ENCODE results near the gene USP17L10.
"Not testable (repeated sequence)": the region's sequence is repeated elsewhere in the genome, so short reads cannot be mapped to it uniquely, and the experiment has no call there.

Gene USP17L10, protein sequence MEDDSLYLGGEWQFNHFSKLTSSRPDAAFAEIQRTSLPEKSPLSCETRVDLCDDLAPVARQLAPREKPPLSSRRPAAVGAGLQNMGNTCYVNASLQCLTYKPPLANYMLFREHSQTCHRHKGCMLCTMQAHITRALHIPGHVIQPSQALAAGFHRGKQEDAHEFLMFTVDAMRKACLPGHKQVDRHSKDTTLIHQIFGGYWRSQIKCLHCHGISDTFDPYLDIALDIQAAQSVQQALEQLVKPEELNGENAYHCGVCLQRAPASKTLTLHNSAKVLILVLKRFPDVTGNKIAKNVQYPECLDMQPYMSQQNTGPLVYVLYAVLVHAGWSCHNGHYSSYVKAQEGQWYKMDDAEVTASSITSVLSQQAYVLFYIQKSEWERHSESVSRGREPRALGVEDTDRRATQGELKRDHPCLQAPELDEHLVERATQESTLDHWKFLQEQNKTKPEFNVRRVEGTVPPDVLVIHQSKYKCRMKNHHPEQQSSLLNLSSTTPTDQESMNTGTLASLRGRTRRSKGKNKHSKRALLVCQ

DNA sequence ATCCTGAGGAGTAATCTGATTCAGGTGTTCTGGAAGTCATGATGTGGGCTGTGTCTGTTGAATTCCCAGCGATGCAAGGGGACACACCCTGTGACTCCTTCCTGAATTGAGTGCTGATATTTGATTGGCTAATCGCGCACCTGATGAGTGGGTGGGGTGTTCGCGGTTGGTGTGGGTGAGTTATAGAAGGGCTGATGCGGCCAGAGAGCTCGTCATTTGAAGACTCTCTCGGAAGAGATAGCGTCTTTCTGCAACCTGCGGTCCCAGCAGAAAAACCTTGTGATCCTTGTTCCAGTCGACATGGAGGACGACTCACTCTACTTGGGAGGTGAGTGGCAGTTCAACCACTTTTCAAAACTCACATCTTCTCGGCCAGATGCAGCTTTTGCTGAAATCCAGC lies at the start of gene USP17L10:
USP17L10 (plus strand) TSS at position 301 of the 400 bp plus-strand sequence; CDS start at position 301, 0 bp downstream.
- H3K9me3 ChIP-seq (ENCODE audit: insufficient read depth, low read depth, low read length); H3F3A ChIP-seq (ENCODE audit: low read depth); H2AFZ ChIP-seq (ENCODE audit: low read length); H3K9ac ChIP-seq (ENCODE audit: low read depth, low read length, poor library complexity, severe bottlenecking); H3K4me3 ChIP-seq (ENCODE audit: low read length, poor library complexity, severe bottlenecking); H3K4me2 ChIP-seq (ENCODE audit: low read depth, low read length, poor library complexity, severe bottlenecking); H4K20me1 ChIP-seq (ENCODE audit: insufficient read depth, low read length, poor library complexity, severe bottlenecking); H3K4me1 ChIP-seq (ENCODE audit: insufficient read depth, low read length, poor library complexity, severe bottlenecking); H3K36me3 ChIP-seq (ENCODE audit: insufficient read depth, low read length); H3K9me2 ChIP-seq (replicated peaks; ENCODE audit: low read depth, low read length); H3K27me3 ChIP-seq (ENCODE audit: insufficient read depth, low read length, poor library complexity, severe bottlenecking); H3K79me2 ChIP-seq (ENCODE audit: insufficient read depth, low read length): not testable (repeated sequence)

DNA sequence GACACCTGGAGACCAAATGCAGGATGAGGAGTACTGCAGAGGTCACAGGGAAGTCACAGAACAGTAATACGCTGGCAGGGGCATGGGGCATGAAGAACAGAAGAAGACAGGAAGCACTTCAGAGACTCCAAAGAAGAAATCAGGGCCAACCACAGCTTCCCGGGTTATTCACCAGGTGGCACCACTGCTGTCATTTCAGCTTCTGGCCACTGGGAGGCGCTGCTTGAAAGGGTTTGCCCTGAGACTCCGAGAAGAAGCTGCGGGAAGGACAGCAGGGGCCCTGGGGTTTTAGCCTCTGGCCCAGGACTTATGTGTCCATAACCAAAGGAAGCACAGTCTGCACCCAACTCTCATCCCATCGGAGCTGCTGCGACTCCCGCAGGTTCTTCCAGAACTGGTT lies 44.5 kb upstream of the USP17L10 start:
- not testable (repeated sequence) for H3K36me3 ChIP-seq (ENCODE audit: insufficient read depth, low read length); H3K9ac ChIP-seq (ENCODE audit: low read depth, low read length, poor library complexity, severe bottlenecking); H3K9me2 ChIP-seq (replicated peaks; ENCODE audit: low read depth, low read length); H3K4me1 ChIP-seq (ENCODE audit: insufficient read depth, low read length, poor library complexity, severe bottlenecking); H2AFZ ChIP-seq (ENCODE audit: low read length); H3K4me2 ChIP-seq (ENCODE audit: low read depth, low read length, poor library complexity, severe bottlenecking); H3K27me3 ChIP-seq (ENCODE audit: insufficient read depth, low read length, poor library complexity, severe bottlenecking); H4K20me1 ChIP-seq (ENCODE audit: insufficient read depth, low read length, poor library complexity, severe bottlenecking); H3K4me3 ChIP-seq (ENCODE audit: low read length, poor library complexity, severe bottlenecking); H3K79me2 ChIP-seq (ENCODE audit: insufficient read depth, low read length); H3F3A ChIP-seq (ENCODE audit: low read depth); H3K9me3 ChIP-seq (ENCODE audit: insufficient read depth, low read depth, low read length)

DNA sequence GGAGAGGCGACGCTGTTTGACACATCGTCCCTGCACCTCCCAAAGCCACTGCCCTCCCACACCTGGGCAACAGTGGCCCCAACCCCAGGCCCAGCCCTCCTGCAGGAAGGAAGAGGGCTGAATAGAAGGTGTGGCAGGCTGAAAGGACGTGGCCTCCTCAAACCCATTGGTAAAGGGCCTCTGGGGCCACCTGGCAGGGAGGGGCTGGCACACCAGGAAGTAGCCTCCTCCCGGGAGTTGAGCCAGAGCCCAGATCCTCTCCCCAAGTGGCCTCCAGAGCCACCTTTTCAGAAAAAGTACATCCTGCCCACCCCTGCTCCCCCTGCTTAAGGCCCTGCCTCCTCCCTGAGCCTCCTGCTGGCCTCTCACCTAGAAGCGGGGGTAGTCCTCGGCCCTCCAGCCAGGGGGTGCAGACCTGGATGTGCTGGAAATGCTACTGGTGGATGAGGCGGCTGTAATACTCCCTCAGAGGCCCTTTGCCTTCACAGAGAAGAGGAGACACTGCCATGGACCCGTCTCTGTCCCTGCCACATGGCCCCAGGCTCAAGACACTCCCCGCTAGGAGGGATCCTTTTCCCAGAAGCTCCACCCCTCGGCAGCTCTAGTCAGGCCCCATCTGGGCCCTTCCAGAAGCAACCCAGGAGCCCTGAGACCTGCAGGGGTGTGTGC lies 40.5 kb upstream of the USP17L10 start, which contains the start of gene FAM90A26:
FAM90A26 (plus strand) TSS at position 619 of the 669 bp plus-strand sequence. CDS start 2,764 bp downstream, outside the sequence.
- not testable (repeated sequence) for H4K20me1 ChIP-seq (ENCODE audit: insufficient read depth, low read length, poor library complexity, severe bottlenecking); H3K4me2 ChIP-seq (ENCODE audit: low read depth, low read length, poor library complexity, severe bottlenecking); H3K9ac ChIP-seq (ENCODE audit: low read depth, low read length, poor library complexity, severe bottlenecking); H3K79me2 ChIP-seq (ENCODE audit: insufficient read depth, low read length); H3K9me3 ChIP-seq (ENCODE audit: insufficient read depth, low read depth, low read length); H3K4me3 ChIP-seq (ENCODE audit: low read length, poor library complexity, severe bottlenecking); H3K36me3 ChIP-seq (ENCODE audit: insufficient read depth, low read length); H3K27me3 ChIP-seq (ENCODE audit: insufficient read depth, low read length, poor library complexity, severe bottlenecking); H2AFZ ChIP-seq (ENCODE audit: low read length); H3F3A ChIP-seq (ENCODE audit: low read depth); H3K4me1 ChIP-seq (ENCODE audit: insufficient read depth, low read length, poor library complexity, severe bottlenecking); H3K9me2 ChIP-seq (replicated peaks; ENCODE audit: low read depth, low read length)

DNA sequence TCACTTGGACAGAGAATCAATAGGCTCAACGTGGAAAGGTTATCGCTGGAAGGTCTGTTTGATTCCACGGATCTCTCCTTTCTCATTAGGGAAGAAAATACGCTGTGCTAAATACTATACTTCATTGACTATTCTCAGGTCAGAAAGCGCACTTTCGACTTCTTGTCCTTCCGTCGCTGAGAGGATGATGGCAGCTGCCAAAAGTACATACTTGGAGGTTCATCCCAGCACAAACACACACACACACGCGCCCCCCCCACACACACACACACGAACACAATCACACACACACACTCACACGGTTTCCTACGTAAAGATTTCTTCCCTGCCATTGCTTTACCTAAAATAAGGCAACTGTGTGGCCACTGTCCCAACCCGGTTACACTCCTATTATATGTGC lies 4.2 kb downstream of the USP17L10 start:
- H3K36me3 ChIP-seq (ENCODE audit: insufficient read depth, low read length); H2AFZ ChIP-seq (ENCODE audit: low read length); H3K9me2 ChIP-seq (replicated peaks; ENCODE audit: low read depth, low read length); H3K27me3 ChIP-seq (ENCODE audit: insufficient read depth, low read length, poor library complexity, severe bottlenecking); H4K20me1 ChIP-seq (ENCODE audit: insufficient read depth, low read length, poor library complexity, severe bottlenecking); H3K9ac ChIP-seq (ENCODE audit: low read depth, low read length, poor library complexity, severe bottlenecking); H3K79me2 ChIP-seq (ENCODE audit: insufficient read depth, low read length); H3K4me1 ChIP-seq (ENCODE audit: insufficient read depth, low read length, poor library complexity, severe bottlenecking); H3K4me3 ChIP-seq (ENCODE audit: low read length, poor library complexity, severe bottlenecking); H3K4me2 ChIP-seq (ENCODE audit: low read depth, low read length, poor library complexity, severe bottlenecking); H3F3A ChIP-seq (ENCODE audit: low read depth); H3K9me3 ChIP-seq (ENCODE audit: insufficient read depth, low read depth, low read length): not testable (repeated sequence)

DNA sequence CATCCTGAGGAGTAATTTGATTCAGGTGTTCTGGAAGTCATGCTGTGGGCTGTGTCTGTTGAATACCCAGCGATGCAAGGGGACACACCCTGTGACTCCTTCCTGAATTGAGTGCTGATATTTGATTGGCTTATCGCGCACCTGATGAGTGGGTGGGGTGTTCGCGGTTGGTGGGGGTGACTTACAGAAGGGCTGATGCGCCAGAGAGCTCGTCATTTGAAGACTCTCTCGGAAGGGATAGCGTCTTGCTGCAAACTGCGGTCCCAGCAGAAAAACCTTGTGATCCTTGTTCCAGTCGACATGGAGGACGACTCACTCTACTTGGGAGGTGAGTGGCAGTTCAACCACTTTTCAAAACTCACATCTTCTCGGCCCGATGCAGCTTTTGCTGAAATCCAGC lies 4.6 kb downstream of the USP17L10 start, which contains the start of gene USP17L11:
USP17L11 (plus strand) TSS at position 301 of the 400 bp plus-strand sequence; CDS start at position 301, 0 bp downstream.
- not testable (repeated sequence) for H4K20me1 ChIP-seq (ENCODE audit: insufficient read depth, low read length, poor library complexity, severe bottlenecking); H3K4me3 ChIP-seq (ENCODE audit: low read length, poor library complexity, severe bottlenecking); H3K9me2 ChIP-seq (replicated peaks; ENCODE audit: low read depth, low read length); H3K9ac ChIP-seq (ENCODE audit: low read depth, low read length, poor library complexity, severe bottlenecking); H3K9me3 ChIP-seq (ENCODE audit: insufficient read depth, low read depth, low read length); H2AFZ ChIP-seq (ENCODE audit: low read length); H3K4me2 ChIP-seq (ENCODE audit: low read depth, low read length, poor library complexity, severe bottlenecking); H3F3A ChIP-seq (ENCODE audit: low read depth); H3K27me3 ChIP-seq (ENCODE audit: insufficient read depth, low read length, poor library complexity, severe bottlenecking); H3K4me1 ChIP-seq (ENCODE audit: insufficient read depth, low read length, poor library complexity, severe bottlenecking); H3K36me3 ChIP-seq (ENCODE audit: insufficient read depth, low read length); H3K79me2 ChIP-seq (ENCODE audit: insufficient read depth, low read length)

DNA sequence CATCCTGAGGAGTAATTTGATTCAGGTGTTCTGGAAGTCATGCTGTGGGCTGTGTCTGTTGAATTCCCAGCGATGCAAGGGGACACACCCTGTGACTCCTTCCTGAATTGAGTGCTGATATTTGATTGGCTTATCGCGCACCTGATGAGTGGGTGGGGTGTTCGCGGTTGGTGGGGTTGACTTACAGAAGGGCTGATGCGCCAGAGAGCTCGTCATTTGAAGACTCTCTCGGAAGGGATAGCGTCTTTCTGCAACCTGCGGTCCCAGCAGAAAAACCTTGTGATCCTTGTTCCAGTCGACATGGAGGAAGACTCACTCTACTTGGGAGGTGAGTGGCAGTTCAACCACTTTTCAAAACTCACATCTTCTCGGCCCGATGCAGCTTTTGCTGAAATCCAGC lies 9.4 kb downstream of the USP17L10 start, which contains the start of gene USP17L12:
USP17L12 (plus strand) TSS at position 301 of the 400 bp plus-strand sequence; CDS start at position 301, 0 bp downstream.
- H3K27me3 ChIP-seq (ENCODE audit: insufficient read depth, low read length, poor library complexity, severe bottlenecking); H3K4me3 ChIP-seq (ENCODE audit: low read length, poor library complexity, severe bottlenecking); H3K79me2 ChIP-seq (ENCODE audit: insufficient read depth, low read length); H3K4me1 ChIP-seq (ENCODE audit: insufficient read depth, low read length, poor library complexity, severe bottlenecking); H2AFZ ChIP-seq (ENCODE audit: low read length); H3K9ac ChIP-seq (ENCODE audit: low read depth, low read length, poor library complexity, severe bottlenecking); H4K20me1 ChIP-seq (ENCODE audit: insufficient read depth, low read length, poor library complexity, severe bottlenecking); H3K9me3 ChIP-seq (ENCODE audit: insufficient read depth, low read depth, low read length); H3K4me2 ChIP-seq (ENCODE audit: low read depth, low read length, poor library complexity, severe bottlenecking); H3K9me2 ChIP-seq (replicated peaks; ENCODE audit: low read depth, low read length); H3K36me3 ChIP-seq (ENCODE audit: insufficient read depth, low read length); H3F3A ChIP-seq (ENCODE audit: low read depth): not testable (repeated sequence)

DNA sequence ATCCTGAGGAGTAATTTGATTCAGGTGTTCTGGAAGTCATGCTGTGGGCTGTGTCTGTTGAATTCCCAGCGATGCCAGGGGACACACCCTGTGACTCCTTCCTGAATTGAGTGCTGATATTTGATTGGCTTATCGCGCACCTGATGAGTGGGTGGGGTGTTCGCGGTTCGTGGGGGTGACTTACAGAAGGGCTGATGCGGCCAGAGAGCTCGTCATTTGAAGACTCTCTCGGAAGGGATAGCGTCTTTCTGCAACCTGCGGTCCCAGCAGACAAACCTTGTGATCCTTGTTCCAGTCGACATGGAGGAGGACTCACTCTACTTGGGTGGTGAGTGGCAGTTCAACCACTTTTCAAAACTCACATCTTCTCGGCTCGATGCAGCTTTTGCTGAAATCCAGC lies 14.1 kb downstream of the USP17L10 start, which contains the start of gene USP17L13:
USP17L13 (plus strand) TSS at position 301 of the 400 bp plus-strand sequence; CDS start at position 301, 0 bp downstream.
- not testable (repeated sequence) for H3K9ac ChIP-seq (ENCODE audit: low read depth, low read length, poor library complexity, severe bottlenecking); H3K36me3 ChIP-seq (ENCODE audit: insufficient read depth, low read length); H3K9me3 ChIP-seq (ENCODE audit: insufficient read depth, low read depth, low read length); H2AFZ ChIP-seq (ENCODE audit: low read length); H3K4me2 ChIP-seq (ENCODE audit: low read depth, low read length, poor library complexity, severe bottlenecking); H3F3A ChIP-seq (ENCODE audit: low read depth); H3K79me2 ChIP-seq (ENCODE audit: insufficient read depth, low read length); H3K9me2 ChIP-seq (replicated peaks; ENCODE audit: low read depth, low read length); H3K4me1 ChIP-seq (ENCODE audit: insufficient read depth, low read length, poor library complexity, severe bottlenecking); H4K20me1 ChIP-seq (ENCODE audit: insufficient read depth, low read length, poor library complexity, severe bottlenecking); H3K27me3 ChIP-seq (ENCODE audit: insufficient read depth, low read length, poor library complexity, severe bottlenecking); H3K4me3 ChIP-seq (ENCODE audit: low read length, poor library complexity, severe bottlenecking)
